SHP77 treated with DMSO at 0.1 percent for 48 hours (cell line): Measurements from ENCODE around the gene ZNF407.
"Not testable (repeated sequence)": the region's sequence is repeated elsewhere in the genome, so short reads cannot be mapped to it uniquely, and the experiment has no call there.

Source experiments
- DNase-seq: peaks from one replicate; lab custom pipeline; 2025; lab: John Stamatoyannopoulos, UW

ZNF407 gene

DNA sequence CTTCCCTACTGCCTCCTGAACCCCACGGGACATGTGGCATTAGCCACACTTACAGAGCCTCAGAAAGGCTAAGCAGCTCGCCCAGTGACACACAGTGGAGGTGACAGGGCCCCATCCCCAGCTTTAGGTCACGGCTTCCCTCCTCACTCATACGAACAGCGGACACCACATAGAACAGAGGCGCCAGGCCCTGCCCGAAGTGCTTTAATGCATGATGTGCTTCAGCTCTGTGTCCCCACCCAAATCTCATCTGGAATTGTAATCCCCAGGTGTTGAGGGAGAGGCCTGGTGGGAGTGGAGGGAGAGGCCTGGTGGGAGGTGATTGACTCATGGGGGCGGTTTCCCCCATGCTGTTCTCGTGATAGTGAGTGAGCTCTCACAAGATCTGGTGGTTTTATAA, 476.0 kb downstream of the ZNF407 start:
- no peak for DNase-seq

DNA sequence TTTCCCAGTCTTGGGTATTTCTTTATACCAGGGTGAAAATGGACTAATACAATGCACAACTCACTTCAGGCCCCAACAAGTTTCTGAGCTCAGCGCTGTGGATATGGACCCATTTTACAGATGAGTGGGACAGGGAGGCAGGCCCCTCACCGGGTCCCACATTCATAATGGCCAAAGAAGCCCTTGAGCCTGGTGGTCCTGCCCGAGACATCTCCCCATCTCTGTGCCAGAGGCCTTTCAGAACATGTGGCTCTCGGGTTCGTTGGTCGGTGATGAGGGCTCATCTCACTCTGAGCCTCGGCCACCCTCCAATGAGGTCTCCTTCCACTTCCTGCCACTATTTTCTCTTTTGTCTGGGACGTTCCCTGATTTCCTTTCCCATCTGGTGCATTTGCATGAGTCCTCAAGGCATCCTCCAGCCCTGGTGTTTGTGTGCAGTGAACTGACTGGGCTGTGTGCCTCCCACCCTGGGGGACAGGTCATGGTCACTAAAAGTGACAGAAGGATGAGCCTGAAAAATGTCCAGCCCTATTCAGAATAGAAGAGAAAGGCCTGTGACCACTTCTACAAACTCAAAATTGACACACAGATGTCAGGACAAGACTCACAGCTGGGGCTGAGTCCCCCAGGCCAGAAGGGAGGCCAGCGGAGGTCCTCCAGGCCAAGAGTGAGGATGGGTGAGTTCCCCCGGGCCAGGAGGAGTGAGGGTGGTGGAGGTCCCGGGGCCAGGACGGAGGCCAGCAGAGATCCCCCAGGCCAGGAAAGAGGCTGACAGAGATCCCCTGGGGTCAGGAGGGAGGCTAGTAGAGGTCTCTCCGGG, 476.7 kb downstream of the ZNF407 start:
- DNase-seq, result no peak

DNA sequence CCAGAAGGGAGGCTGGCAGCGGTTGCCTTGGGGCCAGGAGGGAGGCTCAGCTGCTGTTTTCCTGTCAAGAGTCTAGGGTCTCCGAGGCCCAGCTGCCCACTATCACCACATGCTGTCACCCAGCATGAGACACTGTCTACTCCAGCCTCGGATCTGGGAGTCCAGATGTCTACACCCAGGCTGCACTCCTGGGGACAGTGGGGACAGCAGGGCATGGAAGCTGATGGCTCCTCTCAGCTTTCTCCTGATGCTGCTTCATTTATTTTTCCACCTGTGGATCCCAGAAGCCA, 477.3 kb downstream of the ZNF407 start:
- no peak for DNase-seq

DNA sequence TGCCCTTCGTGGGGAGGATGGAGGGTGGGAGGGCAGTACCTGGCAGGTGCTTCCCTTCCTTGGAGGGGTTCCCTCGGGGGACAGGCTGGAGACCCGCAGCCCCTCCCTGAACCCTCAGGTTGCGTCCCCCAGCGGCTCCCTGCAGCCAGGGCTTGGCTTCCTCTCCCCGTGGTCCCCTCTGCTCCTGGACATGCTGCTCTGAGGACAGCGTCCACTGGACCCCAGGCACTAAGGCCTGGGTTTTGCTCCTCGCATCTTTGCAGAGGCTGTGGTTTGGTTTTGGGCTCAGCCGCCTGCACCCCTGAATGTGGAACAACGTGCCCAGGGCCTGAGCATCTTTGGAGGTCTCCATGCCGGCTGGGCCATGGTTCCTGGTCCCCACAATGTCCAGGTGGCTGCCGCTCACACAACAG, 477.8 kb downstream of the ZNF407 start:
- DNase-seq, result no peak

DNA sequence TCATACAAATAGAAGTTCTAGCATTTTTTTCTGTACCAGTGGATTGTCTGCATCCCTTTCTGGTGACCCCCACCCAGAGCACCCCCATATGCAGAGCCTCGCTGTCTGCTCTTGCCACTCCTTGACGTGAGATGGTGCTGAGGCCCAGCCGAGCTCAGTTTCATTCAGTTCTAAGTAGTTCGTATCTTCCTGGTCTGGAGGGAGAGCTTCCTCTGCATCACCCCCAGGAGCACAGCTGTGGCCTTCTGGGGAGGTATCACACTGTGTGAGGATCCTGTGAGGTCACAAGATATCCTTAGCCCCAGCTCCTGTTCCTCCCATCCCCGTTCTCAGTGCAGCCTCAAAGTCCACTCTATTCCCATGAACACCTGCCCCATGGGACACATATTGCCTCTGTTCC, 478.6 kb downstream of the ZNF407 start:
- no peak for DNase-seq

DNA sequence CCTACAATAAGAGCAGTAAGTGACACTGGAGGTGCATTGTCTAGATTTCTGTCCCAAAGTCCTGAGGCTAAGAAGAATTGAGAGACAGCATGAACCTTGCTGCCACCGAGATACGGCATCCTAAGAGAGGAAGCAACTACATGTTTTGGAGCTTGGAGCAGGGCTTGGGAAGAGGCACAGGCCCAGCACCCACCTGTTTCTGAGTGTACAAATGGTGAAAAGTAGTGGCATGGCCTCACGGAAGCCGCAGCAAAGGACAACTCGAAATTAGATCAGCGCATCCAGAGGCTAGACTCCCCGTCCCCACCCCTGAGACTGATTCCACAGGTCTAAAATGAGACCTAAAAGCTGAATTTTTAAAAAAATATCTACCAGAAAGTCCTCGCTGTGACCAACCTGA, 483.8 kb downstream of the ZNF407 start:
- DNase-seq, result no peak

DNA sequence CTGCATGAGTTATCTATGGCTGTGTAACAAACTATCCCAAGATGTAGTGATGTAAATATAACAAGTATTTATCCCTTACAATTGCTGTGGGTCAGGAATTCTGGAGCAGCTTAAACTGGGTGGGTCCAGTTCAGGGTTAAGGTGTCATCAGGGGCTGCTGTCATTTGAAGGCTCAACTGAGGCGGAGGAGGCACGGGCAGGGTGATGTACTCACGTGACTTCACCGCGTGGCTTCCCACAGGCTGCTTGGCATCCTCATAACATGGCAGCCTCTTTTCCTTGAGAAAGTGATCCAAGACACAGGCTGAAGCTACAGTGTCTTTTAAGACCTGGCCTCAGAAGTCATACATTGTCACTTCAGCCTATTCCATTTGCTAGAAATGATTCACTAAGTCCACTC, 485.5 kb downstream of the ZNF407 start:
- no peak for DNase-seq

DNA sequence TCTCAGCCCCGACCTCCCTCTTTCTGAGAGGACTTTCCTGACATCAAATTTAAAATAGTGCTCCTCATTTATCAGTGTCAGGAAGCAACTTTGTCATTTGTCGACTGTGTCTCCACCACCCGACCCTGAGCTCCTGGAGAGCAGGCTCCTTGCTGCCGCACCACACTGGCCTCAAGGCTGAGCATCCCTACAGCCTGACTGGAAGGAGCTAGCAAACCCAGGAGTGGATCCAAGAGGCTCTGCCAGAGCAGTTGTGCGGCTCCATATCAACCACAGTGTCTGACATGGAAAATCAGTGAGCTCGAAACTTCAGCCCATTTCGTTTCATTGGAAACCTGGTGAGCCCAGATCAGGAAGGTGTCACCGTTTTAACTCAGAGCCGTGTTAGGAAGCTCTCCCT, 486.1 kb downstream of the ZNF407 start:
- DNase-seq, result no peak

DNA sequence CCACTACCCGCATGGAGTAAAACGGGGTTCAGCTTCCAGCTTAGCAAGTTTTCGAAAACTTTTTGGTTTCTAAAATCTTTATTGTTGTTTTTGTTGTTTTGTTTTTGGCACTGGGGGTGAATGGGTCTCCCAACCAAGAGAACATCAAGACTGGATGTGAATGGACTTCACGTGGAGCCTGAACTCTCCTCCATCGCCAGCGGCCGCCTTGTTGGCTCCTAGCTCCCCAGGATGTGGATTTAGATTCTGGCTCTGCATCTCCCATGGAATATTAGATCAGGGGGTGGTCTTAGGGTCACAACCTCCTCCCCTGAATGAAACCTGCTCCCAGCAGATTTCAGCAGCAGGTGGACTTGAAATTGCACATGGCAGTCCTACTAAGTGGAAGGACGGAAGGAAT, 488.0 kb downstream of the ZNF407 start:
- not testable (repeated sequence) for DNase-seq

DNA sequence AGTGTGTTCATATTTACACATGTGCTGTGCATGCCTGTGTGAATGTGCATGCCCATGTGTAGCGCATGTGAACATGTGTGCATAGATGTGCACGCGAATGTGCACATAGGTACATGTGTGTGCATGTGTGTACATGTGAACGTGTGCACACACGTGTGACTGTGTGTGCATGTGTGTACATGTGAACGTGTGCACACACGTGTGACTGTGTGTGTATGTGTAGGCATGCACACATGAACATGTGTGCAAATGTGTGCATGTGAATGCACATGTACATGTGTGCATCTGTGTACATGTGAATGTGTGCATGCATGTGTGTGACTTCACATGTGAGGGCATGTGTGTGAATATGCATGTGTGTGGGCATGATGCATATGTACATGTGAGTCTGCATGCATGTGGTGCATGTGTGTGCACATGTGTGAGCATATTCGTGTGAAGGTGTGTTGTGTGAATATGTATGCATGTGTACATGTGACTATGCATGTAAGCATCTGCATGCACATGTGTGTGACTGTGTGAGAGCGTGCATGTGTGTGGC, 488.9 kb downstream of the ZNF407 start:
- DNase-seq, result no peak

DNA sequence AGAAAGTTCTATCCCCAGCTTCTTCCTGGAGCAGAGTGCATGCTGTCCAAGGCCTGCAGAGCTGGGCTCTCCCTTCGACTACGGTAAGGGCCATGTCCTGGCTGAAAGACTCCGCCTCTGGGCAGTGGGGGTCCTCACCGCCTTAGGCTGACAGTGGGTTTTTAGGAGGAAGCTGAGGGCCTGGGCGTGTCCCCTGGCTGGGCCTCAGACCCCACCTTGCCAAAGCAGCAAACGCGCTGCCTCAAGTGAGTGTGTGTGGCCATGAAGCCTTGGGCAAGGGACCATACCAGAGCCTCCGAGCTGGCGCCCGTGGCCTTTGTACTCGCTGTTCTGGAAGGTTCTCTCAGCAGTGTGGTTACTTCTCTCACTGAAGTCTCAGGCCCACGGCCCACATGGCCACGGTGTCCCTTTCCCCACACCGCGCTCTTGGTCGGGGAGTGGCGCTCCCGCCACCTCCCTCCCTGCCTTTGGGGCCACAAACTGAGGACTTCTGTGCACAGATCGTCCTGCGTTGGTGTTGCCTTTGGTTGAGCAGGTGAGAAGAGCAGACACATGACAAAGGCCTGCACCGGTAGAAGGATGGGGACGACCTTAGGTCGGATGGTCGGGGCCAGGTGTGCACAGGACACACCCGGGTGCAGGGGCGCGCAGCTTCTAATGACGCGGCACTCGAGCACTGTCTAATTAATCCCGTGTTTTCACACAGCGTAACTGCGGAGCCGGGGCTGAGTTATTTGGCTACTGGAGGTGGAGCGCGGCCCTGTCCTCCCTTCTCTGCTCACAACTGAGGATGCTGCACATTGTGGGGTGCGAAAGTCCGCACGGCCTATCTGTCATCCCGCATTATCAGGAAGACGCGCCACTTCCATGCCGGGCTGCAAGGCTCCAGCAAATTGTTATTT, 489.7 kb downstream of the ZNF407 start:
- DNase-seq, result no peak

DNA sequence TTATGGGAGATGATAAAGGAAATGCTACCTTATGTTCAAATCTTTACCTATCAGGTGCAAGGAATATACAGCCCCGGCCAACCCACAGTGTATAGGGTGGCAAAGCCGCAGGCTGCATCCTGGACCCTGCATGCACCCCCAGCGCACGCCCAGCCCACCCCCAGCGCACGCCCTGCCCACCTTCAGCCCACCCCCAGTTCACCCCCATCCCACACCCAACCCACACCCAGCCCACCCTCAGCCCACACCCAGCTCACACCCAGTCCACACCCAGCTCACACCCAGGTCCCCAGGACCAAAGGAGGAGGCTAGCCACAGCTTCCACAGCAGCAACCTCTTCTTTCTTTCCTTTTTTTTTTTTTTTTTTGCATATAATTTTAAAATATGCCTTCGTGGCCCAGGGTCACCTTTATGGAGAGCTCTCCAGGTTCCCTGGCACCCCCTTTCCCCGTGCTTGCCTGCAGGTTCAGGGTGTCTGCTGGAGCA, 490.4 kb downstream of the ZNF407 start:
- no peak for DNase-seq

DNA sequence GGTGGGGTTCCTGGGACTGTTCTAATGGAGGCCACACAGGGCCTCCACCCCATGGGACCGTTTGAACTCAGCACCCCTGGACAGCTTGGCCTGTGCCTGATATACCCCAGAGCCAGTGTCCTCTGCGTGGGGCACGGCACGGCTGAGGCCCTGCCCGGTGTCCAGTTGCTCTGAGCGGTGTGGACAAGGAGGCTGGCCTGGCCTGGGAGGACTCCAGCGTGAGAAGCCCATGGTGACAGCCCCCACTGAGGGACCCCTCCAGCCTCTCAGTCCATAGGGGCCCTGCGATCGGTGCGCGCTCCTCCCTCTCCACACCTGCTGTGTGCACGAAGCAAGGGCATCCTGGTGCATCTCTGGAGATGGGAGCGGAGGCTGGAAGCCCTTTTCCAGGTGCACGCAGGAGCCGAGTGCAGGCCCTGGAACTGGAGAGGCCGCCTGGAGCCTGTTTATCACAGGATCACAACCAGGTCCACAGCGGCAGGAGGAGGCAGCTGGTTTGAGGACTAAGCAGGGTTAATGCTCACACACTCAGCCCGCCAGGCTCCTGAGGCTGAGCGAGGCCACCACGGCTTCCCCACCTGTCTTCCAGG, 491.0 kb downstream of the ZNF407 start:
- no peak for DNase-seq

DNA sequence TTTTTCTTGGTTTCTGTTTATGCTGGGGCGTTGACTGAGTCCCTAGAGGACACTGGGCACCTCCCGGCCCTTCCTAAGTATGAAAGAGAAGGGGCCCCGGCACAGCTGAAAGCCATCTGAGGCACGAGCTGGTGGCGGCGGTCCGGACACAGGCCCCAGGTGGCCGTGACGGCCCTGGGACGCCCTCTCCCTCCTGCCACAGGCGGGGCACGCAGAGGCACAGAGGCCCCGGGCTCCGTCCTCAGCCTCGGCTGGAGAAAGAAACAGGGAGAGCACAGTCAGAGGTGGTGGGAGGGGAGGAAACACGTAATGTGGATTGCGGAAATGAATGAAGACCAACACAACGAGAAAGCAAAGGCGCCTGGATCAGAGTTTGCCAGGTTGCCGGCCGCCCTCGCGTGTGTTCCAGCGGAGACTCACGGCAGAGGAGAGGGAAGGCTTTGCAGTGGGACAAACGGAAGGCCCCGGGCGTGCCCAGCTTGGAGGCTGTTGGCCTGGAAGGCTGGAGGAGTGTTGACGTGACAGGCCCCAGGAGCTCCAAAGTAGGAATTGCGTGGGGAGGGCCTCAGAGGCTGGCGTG, 492.2 kb downstream of the ZNF407 start:
- DNase-seq, result no peak

DNA sequence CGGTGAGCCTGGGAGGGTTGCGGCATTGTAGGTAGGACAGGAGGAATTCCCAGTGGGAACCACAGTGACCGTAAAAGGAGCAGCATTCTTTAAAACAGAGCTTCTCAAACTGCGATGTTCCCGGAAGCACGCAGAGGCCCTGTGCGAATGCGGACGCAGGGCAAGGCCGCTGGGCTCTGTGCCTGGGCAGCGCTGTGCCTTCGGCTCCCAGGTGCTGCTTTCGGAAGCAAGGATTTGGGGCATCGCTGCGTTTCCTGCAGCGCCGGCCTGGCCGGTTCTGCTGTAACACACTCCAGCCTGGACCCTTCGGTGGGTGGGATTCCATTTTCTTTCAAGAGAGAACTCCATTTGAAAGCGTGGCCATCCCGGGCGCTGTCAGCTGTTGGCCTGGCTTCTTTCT, 492.7 kb downstream of the ZNF407 start:
- no peak for DNase-seq

DNA sequence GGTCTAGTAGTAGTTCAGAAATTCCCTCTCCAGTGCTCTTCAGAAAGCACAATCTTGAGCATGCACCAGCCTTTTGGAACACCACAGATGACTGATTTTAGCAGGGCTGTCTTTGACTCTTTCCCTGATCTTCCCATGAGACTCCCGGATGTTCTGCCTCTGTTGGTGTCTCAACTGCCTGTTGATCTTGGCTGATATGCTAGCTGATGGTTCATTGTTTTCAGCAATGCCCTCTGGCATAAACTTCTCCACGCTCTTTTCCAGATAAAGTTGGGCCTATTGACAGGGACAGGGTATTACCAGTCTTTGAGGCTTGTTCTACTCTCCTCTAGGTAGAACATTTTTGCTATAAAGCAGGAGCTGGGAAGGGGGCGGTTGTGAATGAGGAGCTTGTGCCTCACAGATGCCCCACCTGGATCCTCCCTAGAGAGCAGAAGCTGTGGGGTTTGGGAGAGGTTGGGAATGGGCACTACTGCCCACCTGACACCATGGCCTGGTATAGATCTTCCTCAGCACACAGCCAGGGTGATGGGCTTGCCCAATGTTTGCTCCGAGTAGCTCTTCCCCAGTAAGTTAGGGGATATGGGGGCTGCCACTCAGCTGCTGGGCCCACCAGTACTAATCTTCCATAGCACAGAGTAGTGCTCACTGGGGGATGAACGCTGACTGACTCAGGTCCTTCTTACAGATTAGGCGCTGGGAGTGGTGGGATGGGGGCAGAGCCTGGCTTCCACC, 500.0 kb downstream of the ZNF407 start:
- DNase-seq, result no peak

DNA sequence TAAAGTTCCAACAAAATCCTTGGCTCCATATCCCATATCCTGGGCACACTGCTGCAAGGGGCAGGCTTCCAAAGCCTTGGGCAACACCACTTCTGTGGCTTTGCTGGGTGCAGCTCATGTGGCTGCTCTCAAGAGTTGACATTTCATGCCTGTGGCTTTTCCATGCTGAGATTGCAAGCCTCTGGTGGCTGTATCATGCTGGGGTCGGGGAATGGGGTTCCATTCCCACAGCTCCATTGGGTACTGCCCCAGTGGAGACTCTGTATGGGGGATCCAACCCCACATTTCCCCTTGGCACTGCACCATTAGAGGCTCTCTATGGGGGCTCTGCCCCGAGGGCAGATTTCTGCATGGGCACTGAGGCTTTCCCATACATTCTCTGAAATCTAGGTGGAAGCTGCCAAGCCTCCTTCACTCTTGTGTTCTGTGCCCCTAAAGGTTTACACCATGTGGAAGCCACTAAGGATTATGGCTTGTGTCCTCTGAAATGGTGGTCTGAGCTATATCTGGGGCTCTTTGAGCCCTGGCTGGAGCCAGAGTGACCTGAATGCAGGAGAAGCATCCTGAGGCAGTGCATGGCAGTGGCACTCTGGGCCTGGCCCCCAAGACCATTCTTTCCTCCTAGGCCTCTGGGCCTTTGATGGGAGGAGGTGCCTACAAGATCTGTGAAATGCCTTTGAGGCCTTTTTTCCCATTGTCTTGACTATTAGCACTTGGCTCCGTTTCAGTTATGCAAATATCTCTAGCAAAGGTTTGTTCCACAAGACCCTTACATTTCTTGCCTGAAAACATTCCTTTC, 503.4 kb downstream of the ZNF407 start:
- DNase-seq, result no peak

DNA sequence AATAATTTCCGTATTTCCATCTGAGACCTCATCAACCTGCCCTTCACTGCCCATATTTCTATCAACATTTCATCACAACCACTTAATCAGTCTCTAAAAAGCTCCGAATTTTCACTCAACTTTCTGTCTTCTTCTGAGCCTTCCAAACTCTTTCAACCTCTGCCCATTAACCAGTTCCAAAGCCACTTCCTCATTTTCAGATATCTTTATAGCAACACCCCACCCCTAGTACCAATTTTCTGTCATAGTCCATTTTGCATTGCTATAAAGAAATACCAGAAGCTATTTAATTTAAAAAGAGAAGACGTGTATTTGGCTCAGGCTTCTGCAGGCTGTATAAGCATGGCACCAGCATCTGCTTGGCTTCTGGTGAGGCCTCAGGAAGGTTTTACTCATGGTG, 504.2 kb downstream of the ZNF407 start:
- DNase-seq, result no peak

DNA sequence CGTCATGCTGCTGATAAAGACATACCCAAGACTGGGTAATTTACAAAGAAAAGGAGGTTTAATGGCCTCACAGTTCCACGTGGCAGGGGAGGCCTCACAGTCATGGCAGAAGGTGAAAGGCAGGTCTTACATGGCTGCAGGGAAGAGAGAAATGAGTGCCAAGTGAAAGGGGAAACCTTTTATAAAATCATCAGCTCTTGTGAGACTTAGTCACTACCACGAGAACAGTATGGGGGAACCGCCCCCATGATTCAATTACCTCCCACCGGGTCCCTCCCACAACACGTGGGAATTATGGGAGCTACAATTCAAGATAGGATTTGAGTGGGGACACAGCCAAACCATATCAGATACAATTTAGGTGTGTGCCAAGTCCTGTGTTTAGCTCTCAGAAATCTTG, 506.4 kb downstream of the ZNF407 start:
- not testable (repeated sequence) for DNase-seq

DNA sequence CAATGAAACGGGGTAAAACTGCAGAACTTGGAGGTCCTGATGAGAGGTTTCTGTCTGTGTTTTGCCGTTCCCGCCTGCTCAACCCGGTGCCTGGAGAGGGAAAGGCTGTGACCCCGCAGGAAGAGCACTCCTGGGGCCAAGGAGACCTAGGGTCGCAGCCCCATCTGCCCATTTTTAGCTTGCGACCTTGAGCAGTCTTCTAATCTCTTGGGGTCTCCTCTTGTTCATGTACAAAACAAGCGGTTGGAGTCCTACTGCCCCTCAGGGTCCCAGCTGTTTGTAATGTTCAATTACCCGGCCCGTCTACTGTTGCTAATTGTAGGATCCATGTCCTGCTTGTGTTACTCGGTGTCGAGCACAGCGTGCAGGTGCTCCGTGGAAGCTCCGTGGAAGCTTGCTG, 506.8 kb downstream of the ZNF407 start:
- no peak for DNase-seq
